Fibroblast of upper back skin (primary cell): ENCODE results near the gene AEBP2.
A peak's percentile ranks its signal among the peaks of the same experiment; 100 is the strongest.
"Not testable (repeated sequence)": the region's sequence is repeated elsewhere in the genome, so short reads cannot be mapped to it uniquely, and the experiment has no call there.

Experiments used
- DNase-seq: peaks from one replicate; pipeline ENCODE4 v3.0.0-alpha.2; 2013

Gene AEBP2

DNA sequence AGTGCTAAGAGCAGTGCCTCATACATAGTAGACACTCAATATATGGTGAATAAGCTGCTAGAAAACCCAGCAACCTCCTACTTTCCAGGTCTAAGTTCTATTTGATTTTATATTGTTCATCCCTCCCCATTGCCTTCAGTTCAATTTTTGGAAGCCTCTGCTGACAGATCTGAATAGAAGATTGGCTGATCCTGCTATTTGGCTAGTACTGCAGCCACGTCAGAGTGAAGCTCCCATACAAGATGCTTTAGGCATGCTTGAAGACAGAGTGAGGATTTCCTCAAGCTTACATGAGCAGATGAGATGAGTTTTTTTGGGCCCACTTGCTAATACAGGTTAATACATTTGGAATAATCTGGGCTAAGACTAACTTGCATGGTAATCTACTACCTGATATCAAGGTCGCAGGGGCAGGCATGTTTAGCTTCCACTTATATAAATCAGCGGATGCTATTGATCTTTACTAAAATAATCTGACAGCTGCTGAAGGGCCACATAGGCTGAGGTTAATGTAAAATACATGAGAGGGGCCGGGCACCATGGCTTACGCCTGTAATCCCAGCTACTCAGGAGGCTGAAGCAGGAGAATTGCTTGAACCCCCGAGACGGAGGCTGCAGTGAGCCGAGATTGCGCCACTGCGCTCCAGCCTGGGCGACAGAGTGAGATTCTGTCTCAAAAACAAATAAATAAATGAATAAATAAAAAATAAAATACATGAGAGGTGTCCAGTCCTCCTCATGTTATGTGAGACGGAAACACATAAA is 15.9 kb upstream of the AEBP2 start:
- DNase-seq, result no peak

DNA sequence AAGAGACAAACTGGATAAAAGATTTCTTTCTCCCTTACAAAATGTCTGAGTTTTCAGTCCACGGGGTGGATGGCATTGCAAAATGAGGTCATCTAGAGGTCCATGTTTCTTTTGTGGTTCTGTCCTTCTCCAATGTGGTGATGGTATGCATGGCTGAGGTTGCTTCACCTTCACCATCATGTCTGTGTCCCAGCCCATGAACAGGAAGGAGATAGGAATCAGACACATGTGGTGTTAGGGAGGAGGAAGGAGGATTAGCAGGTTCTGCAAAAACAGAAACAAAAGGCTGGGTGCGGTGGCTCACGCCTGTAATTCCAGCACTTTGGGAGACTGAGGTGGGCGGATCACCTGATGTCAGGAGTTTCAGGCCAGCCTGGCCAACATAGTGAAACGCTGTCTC is 11.0 kb upstream of the AEBP2 start:
- peak; percentile 53 for DNase-seq

DNA sequence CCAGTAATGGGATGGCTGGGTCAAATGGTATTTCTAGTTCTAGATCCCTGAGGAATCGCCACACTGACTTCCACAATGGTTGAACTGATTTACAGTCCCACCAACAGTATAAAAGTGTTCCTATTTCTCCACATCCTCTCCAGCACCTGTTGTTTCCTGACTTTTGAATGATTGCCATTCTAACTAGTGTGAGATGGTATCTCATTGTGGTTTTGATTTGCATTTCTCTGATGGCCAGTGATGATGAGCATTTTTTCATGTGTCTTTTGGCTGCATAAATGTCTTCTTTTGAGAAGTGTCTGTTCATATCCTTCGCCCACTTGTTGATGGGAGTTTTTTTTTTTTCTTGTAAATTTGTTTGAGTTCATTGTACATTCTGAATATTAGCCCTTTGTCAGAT is 9.8 kb upstream of the AEBP2 start:
- DNase-seq, result not testable (repeated sequence)

DNA sequence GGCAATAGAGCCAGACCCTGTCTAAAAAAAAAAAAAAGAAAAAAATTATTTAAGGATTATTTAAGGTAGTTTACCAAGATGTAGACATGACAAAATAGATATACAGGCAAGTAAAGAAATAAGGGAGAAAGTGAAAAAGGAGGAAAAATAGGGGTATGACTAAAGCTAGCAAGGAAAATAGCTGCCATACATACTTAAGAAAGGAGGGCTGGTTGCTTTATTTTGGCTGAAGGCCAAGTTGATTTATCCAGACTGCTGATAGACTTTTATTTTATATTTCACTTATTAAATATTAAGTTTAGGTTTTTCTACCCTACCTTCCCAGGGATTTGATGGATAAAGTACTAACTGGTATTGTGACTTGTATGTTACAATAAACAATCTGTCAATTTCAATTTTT is 8.3 kb upstream of the AEBP2 start:
- peak; percentile 32 for DNase-seq

DNA sequence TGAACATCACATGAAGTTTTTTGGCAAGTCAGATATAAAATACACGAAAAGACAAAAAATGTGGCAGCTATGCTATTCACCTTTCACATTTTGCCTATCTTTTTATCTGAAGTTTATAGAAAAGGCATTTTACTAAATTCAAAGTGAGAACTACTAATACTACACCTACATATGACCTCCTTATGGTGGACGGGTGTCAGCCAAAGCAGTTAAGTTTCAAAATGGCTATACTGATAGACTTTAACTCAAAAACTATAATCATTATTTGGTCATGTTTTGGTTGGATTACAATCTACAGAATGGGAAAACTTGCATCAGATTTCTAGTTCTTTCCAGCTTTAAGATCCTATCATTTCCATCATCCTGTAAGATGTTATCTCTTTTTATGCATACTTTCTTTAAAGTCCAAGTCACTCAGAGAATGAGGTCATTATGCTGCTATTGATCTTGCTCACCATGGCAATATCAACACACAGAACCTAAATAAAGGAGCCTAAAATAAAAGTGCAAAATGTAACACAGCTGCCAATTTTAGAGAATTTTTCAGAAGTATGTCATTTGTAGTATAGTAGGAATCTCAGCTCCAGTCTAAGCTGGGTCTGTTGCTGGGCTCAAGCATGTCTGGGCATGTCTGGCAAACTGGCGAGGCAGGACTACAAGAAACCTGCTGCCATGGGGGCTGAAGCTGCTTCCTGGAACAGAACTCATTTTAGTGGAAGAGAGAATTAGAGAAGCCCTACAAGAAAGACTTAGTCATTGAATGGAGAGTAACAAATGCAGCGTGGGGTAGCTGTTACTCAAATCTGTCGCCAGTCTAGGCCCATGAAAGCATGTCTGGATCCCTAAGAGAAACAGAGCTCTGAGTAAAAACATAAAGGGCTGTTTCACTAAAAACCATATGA is 7.6 kb upstream of the AEBP2 start:
- DNase-seq, result peak; percentile 90

DNA sequence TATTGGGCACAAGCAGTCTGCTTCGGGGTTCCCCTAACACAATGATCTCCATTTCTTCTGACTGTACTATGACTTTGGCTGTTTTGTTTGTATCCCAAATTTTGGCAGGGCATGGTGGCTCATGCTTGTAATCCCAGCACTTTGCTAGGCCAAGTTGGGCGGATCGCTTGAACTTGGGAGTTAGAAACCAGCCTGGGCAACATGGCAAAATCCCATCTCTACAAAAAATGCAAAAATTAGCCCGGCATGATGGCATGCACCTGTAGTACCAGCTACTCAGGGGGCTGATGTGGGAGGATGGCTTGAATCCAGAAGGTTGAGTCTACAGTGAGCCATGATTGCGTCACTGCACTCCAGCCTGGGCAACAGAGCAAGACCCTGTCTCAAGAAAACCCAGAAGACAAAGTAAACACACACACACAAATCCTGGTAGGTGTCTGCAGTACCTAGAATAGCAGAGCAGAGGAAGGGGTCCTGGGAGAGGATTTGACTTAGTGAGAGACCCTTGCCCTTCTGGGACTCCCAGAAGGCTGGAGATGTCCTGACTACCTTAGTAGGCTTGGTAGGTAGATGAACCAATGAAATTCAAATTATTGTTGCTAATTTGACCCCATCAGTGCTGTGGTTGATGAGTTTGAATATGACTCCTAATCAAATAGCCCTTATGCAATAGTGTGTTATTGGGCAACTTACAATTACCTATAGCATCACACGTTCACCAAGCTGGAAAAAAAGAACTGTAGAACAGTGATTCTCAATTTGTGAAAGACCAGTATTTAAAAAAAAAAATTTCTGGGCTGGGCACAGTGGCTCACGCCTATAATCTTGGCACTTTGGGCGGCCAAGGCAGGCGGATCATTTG is 6.8 kb upstream of the AEBP2 start:
- DNase-seq, result no peak

DNA sequence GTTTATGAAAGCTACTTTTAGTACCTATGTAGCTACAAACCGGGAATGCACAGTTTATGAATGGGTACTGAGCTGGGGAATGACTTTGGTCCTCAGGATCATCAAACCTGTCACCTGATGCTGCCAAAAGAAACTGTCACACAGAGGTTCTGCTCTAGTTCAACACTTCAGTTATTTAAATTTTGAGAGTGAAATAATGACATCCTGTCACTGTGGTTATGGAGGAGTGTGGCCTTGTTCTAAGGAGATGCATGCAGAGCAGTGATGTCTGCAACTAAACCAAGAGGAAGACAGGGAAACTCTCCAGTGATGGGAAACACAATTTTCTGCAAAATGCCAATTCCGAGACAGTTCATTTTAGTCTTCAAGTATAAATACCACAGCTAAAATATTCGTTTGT is 4.8 kb upstream of the AEBP2 start:
- DNase-seq, result no peak

DNA sequence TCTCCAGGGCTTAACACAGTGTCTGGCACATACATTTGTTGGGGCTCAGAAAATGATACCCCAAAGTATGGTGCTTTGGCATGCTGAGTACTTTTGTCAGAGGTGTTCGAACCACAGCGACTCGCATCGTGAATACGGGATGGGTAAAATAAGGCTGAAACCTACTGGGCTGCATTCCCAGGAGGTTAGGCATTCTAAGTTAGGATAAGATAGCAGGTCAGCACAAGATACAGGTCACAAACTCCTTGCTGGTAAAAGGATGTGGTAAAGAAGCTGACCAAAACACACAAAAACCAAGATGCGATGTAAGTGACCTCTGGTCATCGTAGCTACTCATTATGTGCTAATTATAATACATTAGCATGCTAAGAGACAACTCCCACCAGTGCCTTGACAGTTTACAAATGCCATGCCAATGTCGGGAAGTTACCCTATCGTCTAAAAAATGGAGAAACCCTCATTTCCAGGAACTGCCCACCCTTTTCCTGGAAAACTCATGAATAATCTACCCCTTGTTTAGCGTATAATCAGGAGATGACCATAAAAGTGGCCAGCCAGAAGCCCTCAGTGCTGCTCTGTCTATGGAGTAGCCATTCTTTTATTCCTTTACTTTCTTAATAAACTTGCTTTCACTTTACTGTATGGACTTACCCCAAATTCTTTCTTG is 3.3 kb upstream of the AEBP2 start:
- DNase-seq, result no peak

DNA sequence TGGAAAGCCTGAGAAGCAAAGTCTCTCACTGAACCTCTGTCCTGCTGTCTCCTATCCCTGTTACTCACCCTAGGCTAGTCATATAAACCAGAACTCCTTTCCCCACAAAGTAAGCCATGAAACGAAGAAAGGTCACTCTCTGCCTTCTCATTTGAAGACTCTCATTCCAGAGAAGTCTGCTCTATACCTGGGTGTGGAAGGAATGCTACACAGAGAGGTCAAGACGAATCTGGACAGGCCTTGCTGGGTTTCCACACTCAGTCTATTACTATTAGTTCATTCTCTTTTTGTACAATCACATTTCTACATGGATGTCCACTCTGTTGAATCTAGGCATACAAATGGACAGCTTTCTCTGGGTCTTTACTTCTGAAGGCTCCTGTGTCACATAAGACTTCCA is 2.4 kb upstream of the AEBP2 start:
- DNase-seq, result no peak

DNA sequence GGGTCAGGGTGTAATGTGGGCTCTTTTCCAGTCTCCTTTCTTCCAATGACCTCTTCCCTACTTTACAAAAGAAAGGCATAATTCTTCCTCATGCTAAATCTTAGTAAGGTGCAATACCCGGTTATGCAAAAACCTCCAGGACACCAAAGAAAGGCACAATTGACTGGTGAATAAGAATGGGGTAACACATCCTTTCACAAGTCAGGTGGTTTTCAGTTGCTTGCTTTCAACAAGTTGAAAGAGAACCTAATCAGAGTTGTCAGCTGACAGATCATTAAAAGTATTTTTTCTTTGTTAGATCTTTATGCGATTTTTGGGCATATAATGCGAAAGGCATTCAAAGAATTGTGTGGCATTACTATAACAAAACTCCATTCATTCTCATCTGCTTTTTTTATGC is 1.3 kb upstream of the AEBP2 start:
- DNase-seq, result no peak

DNA sequence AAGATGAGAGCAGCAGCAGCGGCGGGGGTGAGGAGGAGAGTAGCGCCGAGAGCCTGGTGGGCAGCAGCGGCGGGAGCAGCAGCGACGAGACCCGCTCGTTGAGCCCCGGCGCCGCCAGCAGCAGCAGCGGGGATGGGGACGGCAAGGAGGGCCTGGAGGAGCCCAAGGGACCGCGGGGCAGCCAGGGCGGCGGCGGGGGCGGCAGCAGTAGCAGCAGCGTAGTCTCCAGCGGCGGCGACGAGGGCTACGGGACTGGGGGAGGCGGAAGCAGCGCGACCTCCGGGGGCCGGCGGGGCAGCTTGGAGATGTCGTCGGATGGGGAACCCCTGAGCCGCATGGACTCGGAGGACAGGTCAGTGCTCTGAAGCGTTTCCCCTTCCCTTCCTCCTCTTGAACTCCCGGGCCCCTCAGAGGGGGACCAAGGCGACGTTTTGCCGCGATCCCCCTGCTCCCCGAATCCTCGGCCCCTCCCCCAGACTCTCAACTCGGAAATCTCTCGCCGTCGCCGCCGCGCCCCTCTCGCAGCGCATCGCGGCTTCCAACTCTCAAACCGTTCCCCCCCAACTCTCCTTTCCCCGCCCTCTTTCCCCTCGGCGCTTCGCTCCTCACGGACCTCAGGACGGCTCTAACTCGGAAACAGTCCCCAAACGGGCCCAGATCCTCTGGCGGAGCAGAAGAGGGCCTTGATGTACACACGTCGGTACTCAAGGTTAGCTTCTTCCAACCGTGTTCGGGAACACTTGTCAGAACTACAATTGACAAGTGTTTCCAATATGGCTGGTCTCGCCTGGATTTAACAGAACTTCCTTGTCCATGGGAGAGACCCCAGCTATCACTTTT is 947 bp downstream of the AEBP2 start:
- DNase-seq, result peak; percentile 42

DNA sequence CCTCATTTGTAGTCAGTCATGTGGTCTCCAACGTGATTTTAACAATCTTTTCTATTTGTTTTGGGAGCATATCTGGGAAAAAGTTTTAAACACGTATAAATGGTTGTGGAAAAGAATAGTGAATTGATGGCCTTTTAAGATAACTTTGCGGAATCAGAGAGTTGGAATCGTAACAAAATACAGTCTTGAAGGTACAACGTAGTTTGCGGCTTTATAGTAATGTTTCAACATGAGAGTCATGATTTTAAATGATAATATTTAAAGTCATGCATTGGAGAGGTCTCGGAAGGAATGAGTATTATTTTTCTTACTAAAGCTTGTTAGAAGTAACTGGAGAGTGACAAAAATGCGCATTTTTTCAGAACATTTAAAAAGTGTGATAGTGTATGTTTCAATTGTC is 1.6 kb downstream of the AEBP2 start:
- DNase-seq, result no peak

DNA sequence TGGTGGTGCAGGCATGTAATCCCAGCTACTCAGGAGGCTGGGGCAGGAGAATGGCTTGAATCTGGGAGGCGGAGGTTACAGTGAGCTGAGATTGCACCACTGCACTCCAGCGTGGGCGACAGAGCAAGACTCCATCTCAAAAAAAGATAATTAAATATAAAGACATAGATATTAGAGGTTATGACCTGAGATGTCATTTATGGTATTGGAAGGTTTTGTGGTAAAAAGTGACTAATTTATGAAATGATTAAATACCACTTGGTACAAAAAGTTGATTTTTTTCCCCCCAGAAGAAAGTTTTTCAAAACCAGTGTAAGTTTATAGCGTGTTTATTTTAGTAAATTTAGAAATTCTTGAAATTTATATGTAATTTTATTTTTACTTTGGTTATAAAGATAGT is 4.3 kb downstream of the AEBP2 start:
- no peak for DNase-seq

DNA sequence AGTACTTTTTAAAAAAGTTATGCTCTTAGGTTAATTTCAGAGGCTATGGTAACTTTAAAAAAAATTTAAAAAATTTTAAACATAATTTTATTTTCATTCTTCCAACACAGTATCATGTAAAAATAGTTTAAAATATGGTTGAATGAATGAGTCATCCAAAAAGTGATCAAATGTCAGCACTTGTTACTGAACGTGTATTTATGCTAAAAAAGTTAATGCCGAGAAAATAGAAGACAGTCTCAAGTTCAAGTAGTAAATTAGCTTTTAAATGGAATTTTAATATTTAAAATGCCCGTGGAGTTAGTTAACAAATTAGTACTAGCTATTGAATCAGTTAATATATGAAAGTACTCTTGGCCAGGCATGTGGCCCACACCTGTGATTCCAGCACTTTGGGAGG is 4.8 kb downstream of the AEBP2 start:
- DNase-seq, result no peak

DNA sequence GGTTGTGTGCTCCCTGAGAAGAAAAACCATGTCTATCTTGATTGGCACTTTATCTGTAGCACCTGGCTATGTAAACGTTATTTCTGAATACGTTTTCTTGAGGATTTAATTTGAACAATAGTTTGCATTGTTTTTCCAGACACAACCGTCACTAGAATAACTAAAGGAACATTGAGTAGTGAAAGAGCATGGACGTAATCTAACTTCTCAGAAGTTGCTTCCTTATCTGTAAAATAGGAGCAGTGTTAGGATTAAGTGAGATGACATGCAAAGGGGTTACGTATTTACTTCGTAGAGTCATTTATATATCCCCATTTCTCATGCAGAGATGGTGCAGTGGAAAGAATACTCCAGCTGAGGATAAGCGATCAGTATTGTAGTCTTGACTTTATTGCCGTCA is 8.1 kb downstream of the AEBP2 start:
- DNase-seq, result no peak

DNA sequence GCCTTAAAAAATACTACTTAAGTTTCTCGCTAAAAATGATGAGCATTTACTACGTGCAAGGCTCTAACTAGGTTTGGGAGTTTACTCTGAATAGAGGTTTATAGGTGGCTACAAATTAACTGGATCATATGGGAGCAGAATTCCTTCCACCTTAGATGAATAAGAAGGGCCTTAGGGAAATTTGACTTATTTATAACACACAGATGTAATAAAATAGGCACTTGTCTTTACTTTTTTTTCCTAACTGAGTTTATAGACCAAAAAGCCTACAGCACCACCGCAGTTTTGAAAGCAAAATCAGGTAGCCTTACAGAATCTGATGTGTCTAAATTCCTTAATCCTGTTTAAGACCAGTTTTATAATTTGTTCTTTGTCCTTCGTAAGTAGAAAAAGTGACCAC is 10.5 kb downstream of the AEBP2 start:
- no peak for DNase-seq

DNA sequence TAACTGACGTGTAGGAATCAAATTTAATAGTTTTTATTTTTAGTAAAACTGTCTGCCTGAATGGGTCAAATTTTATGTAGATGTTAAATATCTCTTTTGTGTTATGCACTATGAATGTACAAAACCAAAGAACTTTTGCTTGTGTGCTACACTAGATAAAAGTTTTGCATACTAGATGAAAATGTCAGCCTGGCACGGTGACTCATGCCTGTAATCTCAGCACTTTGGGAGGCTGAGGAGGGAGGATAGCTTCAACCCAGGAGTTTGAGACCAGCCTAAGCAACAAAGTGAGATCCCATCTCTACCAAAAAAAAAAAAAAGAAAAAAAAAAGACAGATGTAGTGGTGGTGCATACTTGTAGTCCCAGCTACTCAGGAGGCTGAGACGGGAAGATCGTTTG is 11.1 kb downstream of the AEBP2 start:
- DNase-seq, result no peak

DNA sequence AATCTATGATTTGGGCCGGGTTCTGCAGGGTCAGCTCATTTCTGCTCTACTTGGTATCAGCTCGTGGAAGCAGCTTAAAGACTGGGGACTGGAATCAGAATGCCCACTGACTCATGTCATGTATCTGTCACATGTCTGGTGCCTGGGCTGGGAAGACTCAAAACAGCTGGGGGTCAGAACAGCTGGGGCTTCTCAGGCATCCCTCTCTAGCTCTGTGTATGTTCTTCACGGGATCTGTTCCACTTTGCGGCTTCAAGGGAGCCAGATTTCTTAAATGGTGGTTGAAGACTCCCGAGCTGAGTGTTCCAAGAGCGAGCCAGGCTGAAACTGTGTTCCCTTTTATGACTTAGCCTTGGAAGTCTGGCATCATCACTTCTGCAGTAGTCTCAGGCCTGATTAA is 11.9 kb downstream of the AEBP2 start:
- DNase-seq, result no peak

DNA sequence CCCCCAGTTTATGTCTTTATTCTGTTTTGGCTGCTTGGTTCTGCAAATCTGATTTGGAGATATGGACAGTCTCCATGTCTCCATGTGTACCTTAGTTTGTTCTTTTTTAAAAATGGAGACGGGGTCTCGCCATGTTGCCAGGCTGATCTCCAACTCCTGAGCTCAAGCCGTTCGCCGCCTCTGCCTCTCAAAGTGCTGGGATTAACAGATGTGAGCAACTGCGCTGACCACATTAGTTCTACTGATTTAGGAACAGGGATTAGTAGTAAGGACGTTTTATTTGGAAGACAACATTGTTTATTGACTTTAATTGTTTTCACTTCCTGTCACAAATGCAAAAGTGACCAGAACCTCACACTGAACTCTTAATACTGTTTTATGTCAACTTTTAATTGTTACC is 14.7 kb downstream of the AEBP2 start:
- no peak for DNase-seq

DNA sequence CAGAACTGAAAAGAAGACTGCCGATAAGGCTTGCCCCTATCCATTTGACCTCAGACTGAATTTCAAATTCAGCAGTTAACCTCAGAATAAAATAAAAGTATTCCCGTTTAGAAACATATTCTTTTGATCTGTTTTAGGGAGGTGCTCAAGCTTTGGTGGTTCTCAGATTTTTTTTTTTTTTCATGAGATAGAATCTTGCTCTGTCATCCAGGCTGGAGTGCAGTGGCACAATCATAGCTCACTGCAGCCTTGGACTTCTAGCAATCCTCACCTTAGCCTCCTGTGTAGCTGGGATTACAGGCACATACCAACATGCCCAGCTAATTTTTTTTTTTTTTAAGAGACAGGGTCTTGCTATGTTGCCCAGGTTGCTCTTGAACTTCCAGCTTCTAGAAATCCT is 15.5 kb downstream of the AEBP2 start:
- no peak for DNase-seq

DNA sequence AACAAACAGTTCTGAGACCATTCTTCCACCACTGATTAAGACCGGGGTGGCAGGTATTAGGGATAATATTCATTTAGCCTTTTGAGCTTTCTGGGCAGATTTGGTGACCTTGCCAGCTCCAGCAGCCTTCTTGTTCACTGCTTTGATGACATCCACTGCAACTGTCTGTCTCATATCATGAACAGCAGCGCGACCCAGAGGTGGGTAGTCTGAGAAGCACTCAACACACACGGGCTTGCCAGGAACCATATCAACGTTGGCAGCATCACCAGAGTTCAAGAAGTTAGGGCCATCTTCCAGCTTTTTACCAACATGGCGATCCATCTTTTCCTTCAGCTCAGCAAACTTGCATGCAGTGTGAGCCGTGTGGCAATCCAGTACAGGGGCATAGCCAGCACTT is 16.9 kb downstream of the AEBP2 start:
- DNase-seq, result no peak

DNA sequence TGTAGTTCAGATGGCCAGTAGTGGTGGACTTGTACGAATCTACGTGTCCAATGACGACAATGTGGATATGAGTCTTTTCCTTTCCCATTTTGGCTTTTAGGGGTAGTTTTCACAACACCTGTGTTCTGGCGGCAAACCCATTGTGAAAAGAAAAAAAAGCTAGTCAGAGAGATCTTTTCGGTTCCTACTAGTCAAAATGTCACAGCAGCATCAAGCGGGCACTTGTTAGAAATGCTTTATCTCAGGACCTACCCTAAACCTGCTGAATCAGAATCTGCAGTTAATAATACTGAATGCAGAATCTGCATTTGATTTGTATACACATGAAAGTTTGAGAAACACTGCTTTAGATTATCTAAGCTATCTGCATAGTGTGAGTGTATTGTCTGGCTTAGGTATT is 18.3 kb downstream of the AEBP2 start:
- DNase-seq, result no peak
